ENCODE measurements around the gene FLG.
"Not testable (repeated sequence)": the region's sequence is repeated elsewhere in the genome, so short reads cannot be mapped to it uniquely, and the experiment has no call there.

Gene FLG

DNA sequence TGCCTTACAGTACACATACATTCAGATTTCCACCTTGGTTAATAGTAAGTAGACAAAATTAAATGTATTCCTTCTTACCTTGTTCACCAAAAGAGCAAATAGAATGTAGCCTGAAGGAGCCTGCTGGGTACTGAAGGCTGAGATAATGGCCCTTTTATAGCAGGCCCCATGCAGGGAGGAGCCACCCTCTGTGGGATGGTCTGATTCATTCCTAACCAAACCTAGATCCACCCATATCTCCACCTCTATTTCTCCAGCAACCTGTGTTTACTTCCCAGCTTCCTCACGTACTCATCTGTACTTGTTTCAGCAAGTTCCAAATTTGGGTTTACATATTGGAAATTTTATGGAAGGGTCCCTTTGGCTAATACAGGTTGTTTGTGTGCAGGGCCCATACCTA, at the start of gene FLG:
Gene FLG (minus strand): TSS at position 129 of the 400 bp plus-strand sequence. CDS start 9,783 bp downstream, outside the sequence.
- no peak for DNase-seq

DNA sequence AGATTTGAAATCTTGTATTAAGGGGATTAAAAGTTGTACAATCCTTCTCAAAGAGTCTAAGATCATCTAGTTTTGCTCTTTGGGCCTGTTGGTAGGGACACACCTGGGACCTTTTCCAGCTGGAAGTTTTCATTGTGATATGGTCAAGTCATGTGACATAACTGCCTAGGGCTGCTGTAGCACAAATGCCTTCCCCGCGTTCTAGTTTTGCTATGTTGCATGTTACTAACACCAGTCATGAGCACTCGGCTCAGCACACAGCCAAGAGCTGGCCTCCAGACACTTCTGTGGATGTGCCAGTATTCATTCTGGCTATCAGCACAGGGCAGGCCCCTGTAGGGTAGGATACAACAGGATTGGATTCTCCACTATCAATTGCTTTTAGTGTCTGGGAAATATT, 49.4 kb upstream of the FLG start:
- DNase-seq: no peak

DNA sequence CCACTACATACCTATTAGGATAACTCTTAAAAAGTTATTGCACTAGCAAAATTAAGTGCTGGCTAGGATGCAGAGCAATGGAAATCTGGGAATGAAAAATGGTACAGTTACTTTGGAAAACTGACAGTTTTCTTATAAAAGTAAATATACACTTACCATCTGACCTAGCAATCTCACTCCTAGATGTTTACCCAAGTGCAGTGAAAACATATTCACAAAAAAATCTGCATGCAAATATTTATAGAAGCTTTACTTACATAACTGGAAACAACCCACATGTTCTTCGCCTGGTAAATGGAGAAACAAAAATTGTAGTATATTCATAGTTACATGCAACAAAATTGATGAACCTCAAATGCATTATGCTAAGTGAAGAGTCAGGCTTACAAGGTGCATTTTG, 47.6 kb upstream of the FLG start:
- no peak for DNase-seq

DNA sequence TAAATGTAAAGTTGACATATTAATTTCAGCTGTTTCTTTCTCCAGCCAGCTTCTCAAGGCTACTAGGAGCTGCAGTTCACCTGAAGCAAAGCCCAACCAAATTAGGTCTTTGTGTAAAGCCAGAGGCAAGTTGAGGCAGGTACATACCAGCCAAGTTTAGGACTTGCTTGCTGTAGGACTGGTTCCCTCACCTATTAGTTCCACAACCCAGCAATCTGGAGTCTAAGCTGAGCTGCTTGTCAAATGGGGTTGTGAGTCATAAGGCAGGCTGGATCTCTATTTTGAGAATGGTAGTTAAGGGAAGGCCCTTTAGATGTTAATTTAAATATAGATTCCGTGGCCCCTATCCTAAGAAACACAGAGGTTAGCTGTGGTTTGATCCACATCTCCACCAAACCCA, 42.4 kb upstream of the FLG start:
- DNase-seq: no peak

DNA sequence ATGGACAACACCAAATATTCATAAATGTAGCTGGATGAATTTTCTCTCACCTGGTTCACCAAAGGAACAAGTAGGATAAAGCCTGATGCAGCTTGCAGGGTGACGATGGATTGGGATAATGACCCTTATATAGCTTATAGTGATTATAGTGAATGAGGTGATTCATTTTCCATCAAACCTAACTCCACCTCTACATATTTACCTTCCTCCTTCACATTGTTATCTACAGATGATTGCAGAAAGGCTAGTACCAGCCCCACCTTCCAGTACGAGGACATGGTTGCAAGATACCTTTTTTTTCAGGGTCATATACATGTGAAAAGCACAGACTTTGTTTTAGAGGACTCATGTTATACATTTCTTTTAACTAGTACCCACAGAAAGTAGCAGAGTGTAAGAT, 34.9 kb upstream of the FLG start, which contains the start of gene FLG2:
Gene FLG2 (minus strand): TSS at position 101 of the 400 bp plus-strand sequence. CDS start 1,122 bp downstream, outside the sequence.
- DNase-seq: no peak

DNA sequence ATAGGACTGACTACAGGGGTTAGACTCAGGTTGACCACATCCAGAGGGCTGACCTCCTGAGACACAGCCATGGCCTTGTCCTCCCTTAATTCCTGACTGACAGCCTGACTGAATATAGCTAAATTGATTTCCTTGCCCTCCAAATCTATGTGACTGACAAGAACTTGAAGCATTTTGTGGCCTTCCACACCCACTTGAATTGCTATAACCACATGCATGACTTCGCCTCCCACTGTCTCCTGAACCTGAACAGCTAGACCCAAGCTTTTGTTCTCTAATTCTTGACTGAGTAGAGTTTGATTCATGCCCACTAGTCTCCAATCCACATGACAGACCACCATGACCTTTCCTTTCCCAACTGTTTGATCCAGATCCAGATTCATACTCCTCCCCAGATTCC, 31.7 kb upstream of the FLG start:
- DNase-seq: no peak

DNA sequence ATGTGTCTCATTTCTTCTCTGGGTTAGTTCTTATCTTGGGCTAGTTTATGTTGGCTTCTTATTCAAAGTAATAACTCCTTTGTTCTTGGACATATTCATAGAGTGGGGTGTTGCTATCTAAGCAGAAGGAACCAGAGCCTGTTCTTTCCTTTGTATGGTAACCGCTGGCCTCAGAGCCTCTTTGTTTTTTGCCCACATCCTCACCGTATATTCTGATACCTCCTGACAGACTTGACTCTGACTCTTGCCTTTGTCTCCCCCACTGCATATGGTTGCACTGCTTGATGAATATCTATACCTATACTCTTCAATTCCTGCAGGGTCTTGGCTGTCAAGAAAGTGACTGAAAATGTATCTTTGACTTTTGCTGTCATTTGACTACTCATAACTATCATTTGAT, 24.6 kb upstream of the FLG start:
- DNase-seq: no peak

DNA sequence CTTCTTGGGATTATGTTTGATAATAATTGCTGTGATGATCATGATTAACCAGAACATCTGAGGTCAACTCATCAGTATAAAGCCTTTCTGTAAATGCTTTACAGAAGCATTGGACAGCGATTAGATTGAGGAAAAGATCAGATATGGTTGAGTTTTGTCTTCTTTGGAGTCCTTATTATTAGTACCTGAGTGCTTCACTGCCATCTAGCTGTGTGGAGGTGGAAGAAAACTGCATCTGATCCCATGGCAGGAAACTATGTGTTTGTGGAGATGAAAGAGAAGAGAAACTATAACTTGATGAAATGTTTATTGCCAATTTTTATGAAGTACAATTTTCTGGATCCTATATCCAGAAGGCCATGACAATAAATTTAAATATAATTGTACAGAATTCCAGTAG, 23.4 kb upstream of the FLG start:
- DNase-seq: no peak

DNA sequence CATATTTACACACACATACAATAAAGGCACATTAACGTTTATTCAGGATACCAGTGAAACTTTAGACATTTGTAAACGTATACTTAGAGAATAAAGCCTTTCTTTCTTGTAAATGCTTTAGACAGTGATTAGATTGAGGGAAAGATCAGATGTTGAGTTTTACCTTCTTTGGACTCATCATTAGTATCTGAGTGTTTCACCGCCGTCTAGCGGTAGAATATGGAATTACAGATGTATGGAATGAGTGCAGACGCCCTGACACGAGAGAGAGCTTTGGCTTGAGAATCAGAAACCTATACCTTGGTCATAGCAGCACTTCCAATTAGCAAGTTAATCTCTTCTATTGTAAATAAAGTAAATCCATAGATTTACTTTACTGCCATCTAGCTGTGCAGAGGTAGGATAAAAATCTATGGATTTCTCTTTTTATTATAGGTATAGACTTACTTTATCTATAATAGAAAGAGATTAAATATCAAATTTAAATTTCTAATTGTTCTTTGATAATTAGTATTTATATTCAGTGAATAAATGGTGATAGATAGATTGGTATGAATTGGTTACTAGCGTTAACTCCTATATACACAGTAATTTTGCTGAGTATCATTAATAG, 22.2 kb upstream of the FLG start:
- peak in 5 of 6 experiments; percentile 4 to 55 (median 8) for DNase-seq

DNA sequence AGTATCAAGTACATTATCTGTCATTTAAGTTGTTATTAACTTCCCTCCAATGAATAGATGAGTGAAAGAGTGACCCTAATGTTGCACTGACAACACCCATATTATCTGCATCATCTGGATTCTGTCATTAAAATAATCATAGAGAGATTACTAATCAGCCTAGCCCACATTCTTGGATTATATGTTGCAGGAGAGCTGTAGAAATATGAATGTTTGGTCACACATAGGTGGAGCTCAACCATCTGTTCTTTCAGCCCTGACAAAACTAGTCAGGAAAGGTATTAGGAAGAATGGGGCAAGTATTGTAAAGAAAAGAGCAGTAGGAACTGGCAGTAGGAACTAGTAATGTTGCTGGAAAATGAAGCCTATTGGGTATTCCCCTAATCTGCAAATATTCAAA, 19.4 kb upstream of the FLG start:
- DNase-seq: no peak

DNA sequence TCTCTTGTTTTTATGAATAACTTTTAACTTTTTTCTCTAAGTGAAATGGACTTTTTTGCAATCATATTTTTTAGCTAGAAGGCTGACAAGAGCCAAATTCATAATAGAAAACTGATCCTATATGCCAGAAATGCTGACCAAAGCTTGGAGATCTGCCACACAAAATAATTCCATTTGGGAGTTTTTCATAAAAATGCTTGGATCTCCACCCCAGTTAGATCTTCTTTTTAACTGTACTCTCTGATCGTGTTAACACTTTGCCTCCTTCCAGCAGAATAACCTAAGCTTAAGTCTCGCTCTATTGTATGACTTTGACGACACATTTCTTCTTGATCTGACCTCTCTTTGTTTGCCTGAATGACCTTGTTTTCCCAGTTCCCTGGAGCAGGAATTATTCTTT, 18.0 kb upstream of the FLG start:
- DNase-seq: no peak

DNA sequence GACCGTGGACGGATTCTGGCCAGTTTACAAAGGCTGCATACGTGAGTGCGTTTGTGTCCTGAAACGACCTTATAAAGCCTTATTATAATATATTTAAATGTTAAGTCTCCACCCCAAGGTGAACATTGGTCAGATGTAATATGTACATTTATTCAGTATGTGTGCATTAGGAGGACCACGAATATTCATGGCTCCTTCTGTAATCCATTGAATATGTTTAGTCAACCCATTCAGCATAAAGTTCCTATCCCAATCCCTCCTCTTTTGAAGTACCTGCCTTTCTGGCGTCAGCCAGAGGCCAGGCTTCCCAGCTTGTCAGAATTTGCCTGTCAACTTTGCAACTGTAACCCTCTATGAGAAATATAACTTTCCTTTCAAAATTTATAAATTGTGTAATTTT, 10.4 kb upstream of the FLG start:
- DNase-seq: no peak

DNA sequence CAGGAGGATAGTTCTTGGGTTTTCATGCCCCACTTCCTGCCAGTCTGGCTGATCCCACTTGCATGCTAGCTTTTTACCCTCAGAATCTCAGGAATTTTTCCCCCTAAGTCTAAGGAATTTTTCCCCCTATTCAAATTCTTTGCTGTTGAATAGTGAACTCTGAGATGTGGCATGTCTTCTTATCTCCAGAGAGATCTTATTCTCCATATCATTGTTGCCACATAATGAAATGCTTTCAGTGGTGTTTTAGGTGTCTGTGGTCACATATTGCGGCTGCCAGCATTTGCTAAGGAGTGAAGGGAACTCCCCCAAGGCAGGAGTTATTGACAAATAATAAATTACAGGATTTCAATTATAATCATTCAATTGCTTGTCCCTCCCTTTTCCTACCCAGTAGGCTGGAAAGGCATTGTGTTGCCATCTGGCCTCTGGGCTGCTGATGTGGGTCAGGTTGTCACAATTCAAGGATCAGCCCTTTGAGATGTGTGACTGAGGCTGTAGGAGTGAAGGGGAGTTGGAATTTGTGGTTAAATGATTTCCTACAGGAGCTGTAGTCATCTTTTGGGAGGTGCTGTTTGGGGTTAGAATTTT, 3.9 kb upstream of the FLG start:
- DNase-seq: no peak

DNA sequence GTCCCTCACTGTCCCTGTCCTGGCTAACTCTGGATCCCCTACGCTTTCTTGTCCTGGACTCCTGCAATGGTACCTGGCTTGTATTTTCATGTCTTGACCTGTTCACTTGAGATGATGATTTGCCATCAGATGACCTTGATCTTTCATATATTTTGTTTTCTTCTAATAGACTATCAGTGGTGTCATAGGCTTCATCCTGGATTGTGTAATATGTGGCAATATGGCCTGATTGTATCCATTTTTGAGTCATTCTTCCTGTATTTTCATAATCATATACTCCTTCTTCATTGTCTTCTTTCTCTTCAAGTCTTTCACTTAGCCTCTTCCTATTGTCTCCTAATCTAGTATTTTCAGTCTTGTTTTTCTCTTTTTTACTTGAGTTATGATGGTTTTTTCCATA, 11.1 kb downstream of the FLG start:
- no peak for DNase-seq

DNA sequence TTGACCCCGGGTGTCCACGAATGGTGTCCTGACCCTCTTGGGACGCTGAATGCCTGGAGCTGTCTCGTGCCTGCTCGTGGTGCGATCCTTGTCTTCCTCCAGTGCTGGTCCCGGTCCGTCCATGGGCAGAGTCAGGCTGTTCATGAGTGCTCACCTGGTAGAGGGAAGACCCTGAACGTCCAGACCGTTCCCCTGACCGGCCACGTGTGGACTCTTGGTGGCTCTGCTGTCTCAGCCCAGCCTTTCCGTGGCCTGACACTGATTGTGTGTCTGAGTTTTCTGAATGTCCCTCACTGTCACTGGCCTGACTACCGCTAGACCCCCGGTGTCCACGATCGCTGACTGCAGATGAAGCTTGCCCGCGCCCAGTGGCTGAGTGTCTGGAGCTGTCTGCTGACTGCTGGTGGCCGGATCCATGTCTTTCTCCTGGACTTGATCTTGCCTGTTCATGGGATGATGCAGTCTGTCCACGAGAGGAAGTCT, 11.7 kb downstream of the FLG start:
- no peak for DNase-seq

DNA sequence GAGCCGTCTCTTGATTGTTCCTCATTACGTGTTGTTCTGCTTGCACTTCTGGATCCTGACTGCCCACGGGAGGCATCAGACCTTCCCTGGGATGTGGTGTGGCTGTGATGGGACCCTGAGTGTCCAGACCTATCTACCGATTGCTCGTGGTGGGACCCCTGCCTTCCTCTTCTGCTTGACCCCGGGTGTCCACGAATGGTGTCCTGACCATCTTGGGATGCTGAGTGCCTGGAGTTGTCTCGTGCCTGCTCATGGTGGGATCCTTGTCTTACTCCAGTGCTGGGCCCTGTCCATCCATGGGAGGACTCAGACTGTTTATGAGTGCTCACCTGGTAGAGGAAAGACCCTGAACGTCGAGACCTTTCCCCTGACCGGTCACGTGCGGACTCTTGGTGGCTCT, 12.9 kb downstream of the FLG start:
- DNase-seq: not testable (repeated sequence)

DNA sequence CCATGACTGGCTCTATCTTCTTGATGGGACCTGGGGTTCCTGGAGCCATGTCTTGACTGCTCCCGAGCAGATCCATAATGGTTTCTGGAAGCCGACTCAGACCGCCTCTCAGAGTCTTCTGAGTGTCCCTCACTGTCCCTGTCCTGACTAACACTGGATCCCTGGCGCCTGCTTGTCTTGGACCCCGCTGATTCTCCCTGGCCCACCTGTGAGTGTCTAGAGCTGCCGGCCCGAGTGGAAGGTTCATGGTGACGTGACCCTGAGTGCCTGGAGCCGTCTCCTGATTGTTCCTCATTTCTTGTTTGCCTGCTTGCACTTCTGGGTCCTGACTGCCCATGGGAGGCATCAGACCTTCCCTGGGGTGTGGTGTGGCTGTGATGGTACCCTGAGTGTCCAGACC, 15.1 kb downstream of the FLG start:
- no peak for DNase-seq

DNA sequence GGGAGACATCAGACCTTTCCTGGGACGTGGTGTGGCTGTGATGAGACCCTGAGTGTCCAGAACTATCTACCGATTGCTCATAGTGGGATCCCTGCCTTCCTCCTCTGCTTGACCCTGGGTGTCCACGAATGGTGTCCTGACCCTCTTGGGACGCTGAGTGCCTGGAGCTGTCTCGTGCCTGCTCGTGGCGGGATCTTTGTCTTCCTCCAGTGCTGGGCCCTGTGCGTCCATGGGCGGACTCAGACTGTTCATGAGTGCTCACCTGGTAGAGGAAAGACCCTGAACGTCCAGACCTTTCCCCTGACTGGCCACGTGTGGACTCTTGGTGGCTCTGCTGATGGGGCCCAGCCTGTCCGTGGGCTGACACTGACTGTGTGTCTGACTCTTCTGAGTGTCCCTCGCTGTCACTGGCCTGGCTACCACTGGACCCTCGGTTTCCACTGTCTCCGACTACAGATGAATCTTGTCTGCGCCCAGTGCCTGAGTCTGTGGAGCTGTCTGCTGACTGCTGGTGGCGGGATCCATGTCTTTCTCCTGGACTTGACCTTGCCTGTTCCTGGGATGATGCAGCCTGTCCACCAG, 15.6 kb downstream of the FLG start:
- not testable (repeated sequence) for DNase-seq

DNA sequence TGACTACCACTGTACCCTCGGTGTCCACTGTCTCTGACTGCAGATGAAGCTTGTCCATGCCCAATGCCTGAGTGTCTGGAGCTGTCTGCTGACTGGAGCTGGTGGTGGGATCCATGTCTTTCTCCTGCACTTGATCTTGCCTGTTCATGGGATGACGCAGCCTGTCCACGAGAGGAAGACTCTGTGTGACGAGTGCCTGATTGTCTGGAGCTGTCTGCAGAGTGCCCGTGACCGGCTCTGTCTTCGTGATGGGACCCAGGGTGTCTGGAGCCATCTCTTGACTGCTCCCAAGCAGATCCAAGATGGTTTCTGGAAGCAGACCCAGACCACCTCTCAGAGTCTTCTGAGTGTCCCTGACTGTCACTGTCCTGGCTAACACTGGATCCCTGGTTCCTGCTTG, 16.3 kb downstream of the FLG start:
- not testable (repeated sequence) for DNase-seq

DNA sequence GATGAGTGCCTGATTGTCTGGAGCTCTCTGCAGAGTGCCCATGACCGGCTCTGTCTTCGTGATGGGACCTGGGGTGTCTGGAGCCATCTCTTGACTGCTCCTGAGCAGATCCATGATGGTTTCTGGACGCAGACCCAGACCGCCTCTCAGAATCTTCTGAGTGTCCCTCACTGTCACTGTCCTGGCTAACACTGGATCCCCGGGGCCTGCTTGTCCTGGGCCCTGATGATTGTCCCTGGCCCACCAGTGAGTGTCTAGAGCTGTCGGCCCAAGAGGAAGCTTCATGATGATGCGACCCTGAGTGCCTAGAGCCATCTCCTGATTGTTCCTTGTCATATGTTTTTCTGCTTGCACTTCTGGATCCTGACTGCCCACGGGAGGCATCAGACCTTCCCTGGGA, 17.1 kb downstream of the FLG start:
- DNase-seq: not testable (repeated sequence)

DNA sequence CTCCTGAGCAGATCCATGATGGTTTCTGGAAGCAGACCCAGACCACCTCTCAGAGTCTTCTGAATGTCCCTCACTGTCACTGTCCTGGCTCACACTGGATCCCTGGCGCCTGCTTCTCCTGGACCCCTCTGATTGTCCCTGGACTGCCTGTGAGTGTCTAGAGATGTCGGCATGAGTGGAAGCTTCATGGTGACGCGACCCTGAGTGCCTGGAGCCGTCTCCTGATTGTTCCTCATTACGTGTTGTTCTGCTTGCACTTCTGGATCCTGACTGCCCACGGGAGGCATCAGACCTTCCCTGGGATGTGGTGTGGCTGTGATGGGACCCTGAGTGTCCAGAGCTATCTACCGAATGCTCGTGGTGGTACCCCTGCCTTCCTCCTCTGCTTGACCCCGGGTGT, 18.9 kb downstream of the FLG start:
- DNase-seq: not testable (repeated sequence)

DNA sequence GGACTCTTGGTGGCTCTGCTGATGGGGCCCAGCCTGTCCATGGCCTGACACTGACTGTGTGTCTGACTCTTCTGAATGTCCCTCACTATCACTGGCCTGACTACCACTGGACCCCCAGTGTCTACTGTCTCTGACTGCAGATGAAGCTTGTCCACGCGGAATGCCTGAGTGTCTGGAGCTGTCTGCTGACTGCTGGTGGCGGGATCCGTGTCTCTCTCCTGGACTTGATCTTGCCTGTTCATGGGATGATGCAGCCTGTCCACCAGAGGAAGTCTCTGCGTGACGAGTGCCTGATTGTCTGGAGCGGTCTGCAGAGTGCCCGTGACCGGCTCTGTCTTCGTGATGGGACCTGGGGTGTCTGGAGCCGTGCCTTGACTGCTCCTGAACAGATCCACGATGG, 20.3 kb downstream of the FLG start:
- not testable (repeated sequence) for DNase-seq

DNA sequence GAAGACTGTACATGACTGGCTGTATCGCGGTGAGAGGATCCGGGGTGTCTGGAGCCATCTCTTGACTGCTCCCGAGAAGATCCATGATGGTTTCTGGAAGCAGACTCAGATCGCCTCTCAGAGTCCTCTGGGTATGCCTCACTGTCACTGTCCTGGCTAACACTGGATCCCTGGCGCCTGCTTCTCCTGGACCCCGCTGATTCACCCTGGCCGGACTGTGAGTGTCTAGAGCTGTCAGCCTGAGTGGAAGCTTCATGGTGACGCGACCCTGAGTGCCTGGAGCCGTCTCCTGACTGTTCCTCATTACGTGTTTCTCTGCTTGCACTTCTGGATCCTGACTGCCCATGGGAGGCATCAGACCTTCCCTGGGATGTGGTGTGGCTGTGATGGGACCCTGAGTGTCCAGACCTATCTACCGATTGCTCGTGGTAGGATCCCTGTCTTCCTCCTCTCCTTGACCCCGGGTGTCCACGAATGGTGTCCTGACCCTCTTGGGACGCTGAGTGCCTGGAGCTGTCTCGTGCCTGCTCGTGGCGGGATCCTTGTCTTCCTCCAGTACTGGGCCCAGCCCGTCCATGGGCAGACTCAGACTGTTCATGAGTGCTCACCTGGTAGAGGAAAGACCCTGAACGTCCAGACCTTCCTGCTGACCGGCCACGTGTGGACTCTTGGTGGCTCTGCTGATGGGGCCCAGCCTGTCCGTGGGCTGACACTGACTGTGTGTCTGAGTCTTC, 21.7 kb downstream of the FLG start:
- not testable (repeated sequence) for DNase-seq

DNA sequence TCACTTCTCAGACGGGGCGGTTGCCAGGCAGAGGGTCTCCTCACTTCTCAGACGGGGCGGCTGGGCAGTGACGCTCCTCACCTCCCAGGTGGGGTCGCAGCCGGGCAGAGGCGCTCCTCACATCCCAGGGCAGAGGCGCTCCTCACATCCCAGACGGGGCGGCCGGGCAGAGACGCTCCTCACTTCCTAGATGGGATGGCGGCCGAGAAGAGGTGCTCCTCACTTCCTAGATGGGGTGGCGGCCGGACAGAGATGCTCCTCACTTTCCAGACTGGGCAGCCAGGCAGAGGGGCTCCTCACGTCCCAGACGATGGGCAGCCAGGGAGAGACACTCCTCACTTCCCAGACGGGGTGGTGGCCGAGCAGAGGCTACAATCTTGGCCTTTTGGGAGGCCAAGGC, 68.6 kb downstream of the FLG start:
- not testable (repeated sequence) for DNase-seq

All from stimulated activated naive CD4-positive, alpha-beta T cell (primary cell).